ENCODE data around the gene TMEM120B. TPM values are rescaled to one million over a fixed set of nuclear protein-coding genes. Genes with fewer than 3 reads are reported as not detected.

Gene TMEM120B
- total RNA-seq, 1 experiment from 2014 or later, result 8.7 TPM

DNA sequence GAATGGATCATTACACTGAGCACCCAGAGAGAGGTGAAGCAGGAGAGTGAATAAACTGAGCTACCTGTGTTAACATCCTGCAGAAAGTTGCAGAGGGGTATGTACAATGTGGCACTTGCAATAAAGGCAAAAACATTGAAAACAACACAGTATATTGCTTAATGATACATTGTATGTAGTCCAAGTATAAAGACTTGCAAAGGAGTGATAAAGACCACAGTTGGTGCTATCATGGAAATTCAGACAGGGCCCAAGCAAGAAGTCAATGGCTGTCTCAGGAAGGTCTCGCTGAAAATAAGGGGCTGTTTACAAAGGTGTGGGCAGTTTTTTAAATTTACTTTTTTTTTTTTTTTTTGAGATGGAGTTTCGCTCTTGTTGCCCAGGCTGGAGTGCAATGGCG lies 10.0 kb downstream of the TMEM120B start:
- no peak overlapping the region for H3K9ac ChIP-seq (ENCODE audit: low read length)
- H3K79me2 ChIP-seq (ENCODE audit: low read length), result peaks cover 56% of the 10 kb centered on the region
- H3K27ac ChIP-seq (ENCODE audit: low read length), result no peak overlapping the region

GRCh38 chr12:121723200-121723599 lies 10.6 kb downstream of the TMEM120B start:
- Histone ChIP-seq H4K20me1 (ENCODE audit: insufficient read depth, low read depth, low read length) (no peaks in the 10 kb centered on the region), H3K27me3 (ENCODE audit: low read length) (no peaks in the 10 kb centered on the region)

More for the DNA sequence above, 10.0 kb downstream of the TMEM120B start:
- no peak overlapping the region for H3K4me2 ChIP-seq (ENCODE audit: low read depth, low read length, poor library complexity, severe bottlenecking)
- no peaks in the 10 kb centered on the region for H3K36me3 ChIP-seq (ENCODE audit: insufficient read depth, low read length)
- H3K9me3 ChIP-seq (ENCODE audit: low read length), result no peaks in the 10 kb centered on the region
- no peaks in the 10 kb centered on the region for H3K4me1 ChIP-seq (ENCODE audit: low read length)
- H3K27me3 ChIP-seq (ENCODE audit: low read length), result no peaks in the 10 kb centered on the region
- H2AFZ ChIP-seq (ENCODE audit: low read length), result no peak overlapping the region
- no peaks in the 10 kb centered on the region for H3K9me2 ChIP-seq (replicated peaks; ENCODE audit: insufficient read depth, low read length)
- no peak overlapping the region for H3K4me3 ChIP-seq (ENCODE audit: low read length)
- no peaks in the 10 kb centered on the region for H4K20me1 ChIP-seq (ENCODE audit: insufficient read depth, low read depth, low read length)
- no peak for DNase-seq

GRCh38 chr12:121724925-121725324 lies 12.4 kb downstream of the TMEM120B start:
- Histone ChIP-seq H3K9ac (ENCODE audit: low read length) (no peak overlapping the region), H3K36me3 (ENCODE audit: insufficient read depth, low read length) (no peaks in the 10 kb centered on the region), H3K27me3 (ENCODE audit: low read length) (no peaks in the 10 kb centered on the region), H3K79me2 (ENCODE audit: low read length) (peaks cover 41% of the 10 kb centered on the region), H3K4me1 (ENCODE audit: low read length) (no peaks in the 10 kb centered on the region), H3K9me2 (replicated peaks; ENCODE audit: insufficient read depth, low read length) (no peaks in the 10 kb centered on the region), H3K9me3 (ENCODE audit: low read length) (no peaks in the 10 kb centered on the region), H3K4me3 (ENCODE audit: low read length) (no peak overlapping the region), H3K4me2 (ENCODE audit: low read depth, low read length, poor library complexity, severe bottlenecking) (no peak overlapping the region), H2AFZ (ENCODE audit: low read length) (no peak overlapping the region), H4K20me1 (ENCODE audit: insufficient read depth, low read depth, low read length) (no peaks in the 10 kb centered on the region), H3K27ac (ENCODE audit: low read length) (no peak overlapping the region)
- DNase-seq, result no peak

More at GRCh38 chr12:121723200-121723599, 10.6 kb downstream of the TMEM120B start:
- no peak for DNase-seq
- H3K4me1 ChIP-seq (ENCODE audit: low read length), result no peaks in the 10 kb centered on the region
- H2AFZ ChIP-seq (ENCODE audit: low read length), result no peak overlapping the region
- no peak overlapping the region for H3K4me2 ChIP-seq (ENCODE audit: low read depth, low read length, poor library complexity, severe bottlenecking)
- H3K4me3 ChIP-seq (ENCODE audit: low read length), result no peak overlapping the region
- no peaks in the 10 kb centered on the region for H3K9me3 ChIP-seq (ENCODE audit: low read length)
- H3K79me2 ChIP-seq (ENCODE audit: low read length), result peaks cover 51% of the 10 kb centered on the region
- no peaks in the 10 kb centered on the region for H3K36me3 ChIP-seq (ENCODE audit: insufficient read depth, low read length)
- H3K27ac ChIP-seq (ENCODE audit: low read length), result no peak overlapping the region
- H3K9me2 ChIP-seq (replicated peaks; ENCODE audit: insufficient read depth, low read length), result no peaks in the 10 kb centered on the region
- no peak overlapping the region for H3K9ac ChIP-seq (ENCODE audit: low read length)

GRCh38 chr12:121725423-121725822 lies 12.9 kb downstream of the TMEM120B start:
- Histone ChIP-seq H3K27me3 (ENCODE audit: low read length) (no peaks in the 10 kb centered on the region), H3K9me2 (replicated peaks; ENCODE audit: insufficient read depth, low read length) (no peaks in the 10 kb centered on the region), H4K20me1 (ENCODE audit: insufficient read depth, low read depth, low read length) (no peaks in the 10 kb centered on the region), H3K4me1 (ENCODE audit: low read length) (no peaks in the 10 kb centered on the region), H3K79me2 (ENCODE audit: low read length) (peaks cover 41% of the 10 kb centered on the region), H3K36me3 (ENCODE audit: insufficient read depth, low read length) (no peaks in the 10 kb centered on the region), H3K9me3 (ENCODE audit: low read length) (no peaks in the 10 kb centered on the region), H2AFZ (ENCODE audit: low read length) (no peak overlapping the region), H3K4me2 (ENCODE audit: low read depth, low read length, poor library complexity, severe bottlenecking) (no peak overlapping the region), H3K4me3 (ENCODE audit: low read length) (no peak overlapping the region), H3K27ac (ENCODE audit: low read length) (no peak overlapping the region), H3K9ac (ENCODE audit: low read length) (no peak overlapping the region)
- no peak for DNase-seq

GRCh38 chr12:121729021-121729420 lies 16.5 kb downstream of the TMEM120B start:
- H3K79me2 ChIP-seq (ENCODE audit: low read length), result peaks cover 35% of the 10 kb centered on the region
- H4K20me1 ChIP-seq (ENCODE audit: insufficient read depth, low read depth, low read length), result no peaks in the 10 kb centered on the region
- H3K9me2 ChIP-seq (replicated peaks; ENCODE audit: insufficient read depth, low read length), result no peaks in the 10 kb centered on the region
- no peak for DNase-seq
- no peaks in the 10 kb centered on the region for H3K27me3 ChIP-seq (ENCODE audit: low read length)
- no peak overlapping the region for H3K27ac ChIP-seq (ENCODE audit: low read length)
- H3K9me3 ChIP-seq (ENCODE audit: low read length), result no peaks in the 10 kb centered on the region
- no peak overlapping the region for H3K4me2 ChIP-seq (ENCODE audit: low read depth, low read length, poor library complexity, severe bottlenecking)
- no peaks in the 10 kb centered on the region for H3K36me3 ChIP-seq (ENCODE audit: insufficient read depth, low read length)
- H2AFZ ChIP-seq (ENCODE audit: low read length), result no peak overlapping the region
- H3K4me3 ChIP-seq (ENCODE audit: low read length), result no peak overlapping the region
- H3K9ac ChIP-seq (ENCODE audit: low read length), result no peak overlapping the region
- no peaks in the 10 kb centered on the region for H3K4me1 ChIP-seq (ENCODE audit: low read length)

DNA sequence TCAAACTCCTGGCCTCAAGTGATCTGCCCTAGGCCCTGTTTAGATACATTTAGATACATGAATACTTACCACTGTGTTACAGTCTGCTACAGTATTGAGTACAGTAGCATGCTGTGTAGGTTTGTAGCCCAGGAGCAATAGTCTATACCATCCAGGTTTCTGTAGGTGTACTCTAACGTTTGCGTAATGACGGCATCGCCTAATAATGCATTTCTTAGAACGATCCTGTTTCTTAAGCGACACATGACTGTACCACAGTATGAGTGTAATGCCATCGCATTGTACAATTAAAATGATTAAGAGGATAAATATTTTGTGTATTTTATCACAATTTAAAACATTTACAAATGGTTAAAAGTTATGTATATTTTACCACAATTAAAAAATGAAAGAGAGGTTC lies 18.9 kb downstream of the TMEM120B start:
- H3K4me2 ChIP-seq (ENCODE audit: low read depth, low read length, poor library complexity, severe bottlenecking), result no peak overlapping the region
- H3K9me3 ChIP-seq (ENCODE audit: low read length), result no peaks in the 10 kb centered on the region
- no peaks in the 10 kb centered on the region for H3K4me1 ChIP-seq (ENCODE audit: low read length)
- no peak overlapping the region for H3K27ac ChIP-seq (ENCODE audit: low read length)
- no peaks in the 10 kb centered on the region for H3K27me3 ChIP-seq (ENCODE audit: low read length)
- no peaks in the 10 kb centered on the region for H3K9me2 ChIP-seq (replicated peaks; ENCODE audit: insufficient read depth, low read length)
- DNase-seq, result no peak
- no peak overlapping the region for H3K4me3 ChIP-seq (ENCODE audit: low read length)
- no peak overlapping the region for H3K9ac ChIP-seq (ENCODE audit: low read length)
- no peaks in the 10 kb centered on the region for H3K36me3 ChIP-seq (ENCODE audit: insufficient read depth, low read length)
- peaks cover 22% of the 10 kb centered on the region for H3K79me2 ChIP-seq (ENCODE audit: low read length)
- no peak overlapping the region for H2AFZ ChIP-seq (ENCODE audit: low read length)
- H4K20me1 ChIP-seq (ENCODE audit: insufficient read depth, low read depth, low read length), result no peaks in the 10 kb centered on the region

GRCh38 chr12:121733849-121734248 lies 21.3 kb downstream of the TMEM120B start:
- Histone ChIP-seq H3K9me2 (replicated peaks; ENCODE audit: insufficient read depth, low read length) (no peaks in the 10 kb centered on the region), H3K4me3 (ENCODE audit: low read length) (no peak overlapping the region), H2AFZ (ENCODE audit: low read length) (no peak overlapping the region)

DNA sequence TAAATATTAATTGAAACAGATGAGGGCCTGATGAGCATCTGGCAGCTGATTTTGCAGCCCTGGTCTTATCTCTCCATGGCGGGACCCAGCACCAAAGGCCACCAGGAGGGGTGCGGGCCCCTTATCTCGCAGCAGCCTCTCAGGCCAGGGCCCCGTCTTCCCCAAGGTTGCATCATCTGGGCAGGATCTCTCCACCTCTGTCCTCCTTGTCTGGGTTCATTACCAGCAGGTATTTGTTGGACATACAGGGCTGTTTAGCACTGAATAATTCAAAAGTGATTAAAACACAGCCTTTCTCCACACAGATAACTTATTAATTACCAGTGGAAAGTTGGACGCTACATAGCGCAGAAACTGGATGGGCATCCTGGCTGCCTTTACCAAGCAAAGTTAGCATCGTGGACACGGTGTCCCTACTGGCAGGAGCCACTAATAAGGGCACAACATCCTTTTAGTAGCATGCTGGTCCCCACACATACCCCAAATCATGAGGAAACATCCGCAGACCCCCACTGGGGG lies 25.8 kb downstream of the TMEM120B start:
- Histone ChIP-seq H3K9me3 (ENCODE audit: low read length) (no peaks in the 10 kb centered on the region), H3K9ac (ENCODE audit: low read length) (no peak overlapping the region), H3K79me2 (ENCODE audit: low read length) (peaks cover 26% of the 10 kb centered on the region), H3K36me3 (ENCODE audit: insufficient read depth, low read length) (no peaks in the 10 kb centered on the region), H2AFZ (ENCODE audit: low read length) (no peak overlapping the region), H3K27me3 (ENCODE audit: low read length) (no peaks in the 10 kb centered on the region), H3K27ac (ENCODE audit: low read length) (no peak overlapping the region), H3K9me2 (replicated peaks; ENCODE audit: insufficient read depth, low read length) (no peaks in the 10 kb centered on the region), H3K4me3 (ENCODE audit: low read length) (no peak overlapping the region), H4K20me1 (ENCODE audit: insufficient read depth, low read depth, low read length) (no peaks in the 10 kb centered on the region), H3K4me1 (ENCODE audit: low read length) (0 out of 2 replicates have a peak, but pooled peaks cover 4% of the 10 kb centered on the region), H3K4me2 (ENCODE audit: low read depth, low read length, poor library complexity, severe bottlenecking) (no peak overlapping the region)
- no peak for DNase-seq

More at GRCh38 chr12:121733849-121734248, 21.3 kb downstream of the TMEM120B start:
- no peaks in the 10 kb centered on the region for H3K36me3 ChIP-seq (ENCODE audit: insufficient read depth, low read length)
- H3K9ac ChIP-seq (ENCODE audit: low read length), result no peak overlapping the region
- DNase-seq, result no peak
- H3K79me2 ChIP-seq (ENCODE audit: low read length), result peaks cover 30% of the 10 kb centered on the region
- H4K20me1 ChIP-seq (ENCODE audit: insufficient read depth, low read depth, low read length), result no peaks in the 10 kb centered on the region
- H3K4me2 ChIP-seq (ENCODE audit: low read depth, low read length, poor library complexity, severe bottlenecking), result no peak overlapping the region
- no peaks in the 10 kb centered on the region for H3K9me3 ChIP-seq (ENCODE audit: low read length)
- 0 out of 2 replicates have a peak, but pooled peaks cover 4% of the 10 kb centered on the region for H3K4me1 ChIP-seq (ENCODE audit: low read length)
- no peaks in the 10 kb centered on the region for H3K27me3 ChIP-seq (ENCODE audit: low read length)
- no peak overlapping the region for H3K27ac ChIP-seq (ENCODE audit: low read length)

All from Karpas-422 (cell line).